COLO829 (cell line): ENCODE results near the gene SLC2A2.

Experiments used
- DNase-seq: peaks from one replicate; pipeline ENCODE4 v3.0.0; 2012; ENCODE audit warnings: low spot score

SLC2A2 gene

GRCh38 chr3:171026597-171027293 is at the start of gene SLC2A2:
Gene SLC2A2 (minus strand): TSS chr3:171026720. CDS start chr3:171026670, 50 bp downstream.
- no peak for DNase-seq

GRCh38 chr3:171072432-171072831 is 45.9 kb upstream of the SLC2A2 start:
- DNase-seq = no peak

GRCh38 chr3:171068658-171069057 is 42.1 kb upstream of the SLC2A2 start:
- no peak for DNase-seq

- DNase-seq = no peak
Measured at GRCh38 chr3:171066206-171066605, 39.7 kb upstream of the SLC2A2 start.

GRCh38 chr3:171065732-171066131 is 39.2 kb upstream of the SLC2A2 start:
- no peak for DNase-seq

- DNase-seq = no peak
Measured at GRCh38 chr3:171064461-171064860, 37.9 kb upstream of the SLC2A2 start.

- no peak for DNase-seq
Measured at GRCh38 chr3:171061749-171062148, 35.2 kb upstream of the SLC2A2 start.

GRCh38 chr3:171059978-171060377 is 33.5 kb upstream of the SLC2A2 start:
- no peak for DNase-seq

GRCh38 chr3:171058873-171059603 is 32.5 kb upstream of the SLC2A2 start:
- DNase-seq = no peak

GRCh38 chr3:171058058-171058457 is 31.5 kb upstream of the SLC2A2 start:
- no peak for DNase-seq

GRCh38 chr3:171057072-171057471 is 30.6 kb upstream of the SLC2A2 start:
- no peak for DNase-seq

GRCh38 chr3:171056528-171056927 is 30.0 kb upstream of the SLC2A2 start:
- no peak for DNase-seq

GRCh38 chr3:171055336-171056178 is 29.0 kb upstream of the SLC2A2 start:
- DNase-seq = no peak

GRCh38 chr3:171054921-171055320 is 28.4 kb upstream of the SLC2A2 start:
- DNase-seq = no peak

GRCh38 chr3:171054231-171054630 is 27.7 kb upstream of the SLC2A2 start:
- DNase-seq = no peak

- peak; percentile 86 for DNase-seq
Measured at GRCh38 chr3:171049861-171050444, 23.4 kb upstream of the SLC2A2 start.

GRCh38 chr3:171046760-171047159 is 20.2 kb upstream of the SLC2A2 start:
- DNase-seq = no peak

- no peak for DNase-seq
Measured at GRCh38 chr3:171044835-171045793, 18.6 kb upstream of the SLC2A2 start.

GRCh38 chr3:171044384-171044783 is 17.9 kb upstream of the SLC2A2 start:
- no peak for DNase-seq

- no peak for DNase-seq
Measured at GRCh38 chr3:171039674-171040073, 13.2 kb upstream of the SLC2A2 start.

- no peak for DNase-seq
Measured at GRCh38 chr3:171038342-171038741, 11.8 kb upstream of the SLC2A2 start.
